Astrocyte (in vitro differentiated cells and primary cell): ENCODE data around the gene OGFOD2. TPM values are rescaled to one million over a fixed set of nuclear protein-coding genes. Genes with fewer than 3 reads are reported as not detected.

ENCODE experiments used
- DNase-seq: peaks from one replicate; pipeline ENCODE4 v3.0.0-alpha.2; 2010; ENCODE audit warnings: low read depth
- FAIRE-seq: peaks from 2 replicates; lab custom pipeline; 2011; peaks lifted over from hg19 to GRCh38; lab: Jason Lieb, UNC
- H2AFZ ChIP-seq: 2 replicates; pipeline ENCODE4 v1.6.0; 2012; ENCODE audit warnings: low read depth, low read length, inconsistent platforms
- H3K27ac ChIP-seq: 2 replicates; pipeline ENCODE4 v1.5.1; 2011; ENCODE audit warnings: low read depth, low read length, inconsistent platforms
- H3K27me3 ChIP-seq: 2 replicates; pipeline ENCODE4 v1.6.0; 2011; ENCODE audit warnings: low read length, inconsistent platforms; ENCODE audit not compliant: insufficient read depth
- H3K36me3 ChIP-seq: 2 replicates; pipeline ENCODE4 v1.5.1; 2011; ENCODE audit warnings: low read length, inconsistent platforms; ENCODE audit not compliant: insufficient read depth
- H3K4me1 ChIP-seq: 2 replicates; pipeline ENCODE4 v1.5.1; 2011; ENCODE audit warnings: low read length, inconsistent platforms; ENCODE audit not compliant: insufficient read depth
- H3K4me2 ChIP-seq: 2 replicates; pipeline ENCODE4 v1.6.0; 2012; ENCODE audit warnings: low read length, inconsistent platforms
- H3K4me3 ChIP-seq: 2 replicates; pipeline ENCODE4 v1.5.1; 2011; ENCODE audit warnings: low read depth, mild to moderate bottlenecking, low read length, inconsistent platforms; ENCODE audit not compliant: insufficient read depth
- H3K79me2 ChIP-seq: 2 replicates; pipeline ENCODE4 v1.6.0; 2012; ENCODE audit warnings: mild to moderate bottlenecking, low read length, inconsistent platforms; ENCODE audit not compliant: insufficient read depth
- H3K9ac ChIP-seq: 2 replicates; pipeline ENCODE4 v1.6.0; 2012; ENCODE audit warnings: mild to moderate bottlenecking, low read length, inconsistent platforms
- H3K9me3 ChIP-seq: 2 replicates; pipeline ENCODE4 v1.5.1; 2012; ENCODE audit warnings: low read depth, mild to moderate bottlenecking, low read length, inconsistent platforms; ENCODE audit not compliant: insufficient read depth
- H4K20me1 ChIP-seq: 2 replicates; pipeline ENCODE4 v1.6.0; 2012; ENCODE audit warnings: low read length, inconsistent platforms; ENCODE audit not compliant: insufficient read depth
- H3K27ac Mint-ChIP-seq: one replicate; pipeline ENCODE4 v1.8.0; 2021; ENCODE audit warnings: mild to moderate bottlenecking, mixed read lengths; ENCODE audit not compliant: unreplicated experiment
- H3K27me3 Mint-ChIP-seq: one replicate; pipeline ENCODE4 v1.8.0; 2021; ENCODE audit warnings: low read depth, mixed read lengths; ENCODE audit not compliant: unreplicated experiment
- H3K36me3 Mint-ChIP-seq: one replicate; pipeline ENCODE4 v1.8.0; 2021; ENCODE audit warnings: low read depth, mixed read lengths; ENCODE audit not compliant: unreplicated experiment
- H3K4me1 Mint-ChIP-seq: one replicate; pipeline ENCODE4 v1.8.0; 2021; ENCODE audit warnings: low read depth, mixed read lengths; ENCODE audit not compliant: unreplicated experiment
- H3K4me3 Mint-ChIP-seq: one replicate; pipeline ENCODE4 v1.8.0; 2021; ENCODE audit warnings: mild to moderate bottlenecking, moderate library complexity, mixed read lengths; ENCODE audit not compliant: unreplicated experiment
- H3K9me3 Mint-ChIP-seq: one replicate; pipeline ENCODE4 v1.8.0; 2021; ENCODE audit warnings: mild to moderate bottlenecking, mixed read lengths; ENCODE audit not compliant: unreplicated experiment
- CTCF ChIP-seq: IDR thresholded peaks from 2 replicates; pipeline ENCODE4 v1.5.1; 2011; ENCODE audit warnings: low read depth, mild to moderate bottlenecking, inconsistent platforms, low read length, moderate library complexity; ENCODE audit not compliant: insufficient read depth
- EZH2 ChIP-seq: IDR thresholded peaks from 2 replicates; pipeline ENCODE4 v1.6.1; 2012; ENCODE audit warnings: mild to moderate bottlenecking, low read length, inconsistent platforms; ENCODE audit not compliant: insufficient read depth
- total RNA-seq: library from RNA; stranded (reverse); gene quantifications from 2 replicates; pipeline ENCODE4 v1.2.1, GENCODE V29; 2021

The OGFOD2 gene
- total RNA-seq, 1 donor from 2014 or later = 13.3 TPM

- Histone ChIP-seq H2AFZ (no peak overlapping the region), H4K20me1 (no peaks in the 10 kb centered on the region), H3K9ac (no peak overlapping the region), H3K9me3 (no peaks in the 10 kb centered on the region), H3K79me2 (no peaks in the 10 kb centered on the region), H3K4me1 (peaks cover under 1% of the 10 kb centered on the region), H3K4me3 (no peak overlapping the region), H3K36me3 (no peaks in the 10 kb centered on the region), H3K4me2 (no peak overlapping the region), H3K27me3 (no peaks in the 10 kb centered on the region), H3K27ac (no peak overlapping the region)
- TF ChIP-seq CTCF (no peak), EZH2 (no peak)
- Mint-ChIP-seq H3K36me3 (peaks cover 2% of the 10 kb centered on the region), H3K9me3 (no peaks in the 10 kb centered on the region), H3K27ac (no peak overlapping the region), H3K4me1 (no peaks in the 10 kb centered on the region), H3K27me3 (no peaks in the 10 kb centered on the region), H3K4me3 (no peak overlapping the region)
- DNase-seq (no peak), FAIRE-seq (no peak)
These were observed 14.9 kb downstream of the OGFOD2 start for GRCh38 chr12:122989874-122990419.

DNA sequence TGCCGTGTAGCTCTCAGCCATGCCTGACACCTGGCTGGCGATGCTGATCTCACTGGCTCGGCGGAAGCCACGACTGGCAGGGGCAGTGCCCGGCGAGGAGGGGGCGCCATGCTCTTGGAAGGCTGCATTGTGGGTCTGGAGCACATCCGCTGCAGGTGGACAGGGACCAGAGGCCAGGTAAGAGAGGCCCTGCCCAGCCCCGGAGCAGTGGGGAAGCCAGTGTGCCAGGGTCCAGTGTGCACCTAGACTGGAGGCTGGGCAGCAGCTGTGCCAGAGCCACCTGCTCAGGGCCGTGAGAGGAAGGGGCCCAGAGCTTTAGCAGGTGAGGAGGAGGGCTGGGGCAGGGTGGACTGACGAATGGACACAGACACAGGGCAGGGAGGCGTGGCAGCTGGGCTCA is 15.5 kb downstream of the OGFOD2 start:
- H3K27ac ChIP-seq = no peak overlapping the region
- FAIRE-seq = no peak
- no peak for DNase-seq
- H3K9me3 Mint-ChIP-seq = no peaks in the 10 kb centered on the region
- no peaks in the 10 kb centered on the region for H3K4me1 Mint-ChIP-seq
- H3K27me3 Mint-ChIP-seq = no peaks in the 10 kb centered on the region
- no peaks in the 10 kb centered on the region for H3K27me3 ChIP-seq
- no peak overlapping the region for H3K4me3 ChIP-seq
- no peak overlapping the region for H3K4me3 Mint-ChIP-seq
- no peak overlapping the region for H3K4me2 ChIP-seq
- H3K79me2 ChIP-seq = no peaks in the 10 kb centered on the region
- no peaks in the 10 kb centered on the region for H3K4me1 ChIP-seq
- no peaks in the 10 kb centered on the region for H3K36me3 ChIP-seq
- no peaks in the 10 kb centered on the region for H4K20me1 ChIP-seq
- TF ChIP-seq EZH2 (no peak), CTCF (no peak)
- no peaks in the 10 kb centered on the region for H3K9me3 ChIP-seq
- peaks cover 2% of the 10 kb centered on the region for H3K36me3 Mint-ChIP-seq
- no peak overlapping the region for H3K27ac Mint-ChIP-seq
- no peak overlapping the region for H2AFZ ChIP-seq
- H3K9ac ChIP-seq = no peak overlapping the region

GRCh38 chr12:122990961-122991622 is 16.0 kb downstream of the OGFOD2 start:
- Mint-ChIP-seq H3K27me3 (no peaks in the 10 kb centered on the region), H3K4me3 (no peak overlapping the region), H3K9me3 (no peaks in the 10 kb centered on the region), H3K36me3 (peaks cover 2% of the 10 kb centered on the region), H3K4me1 (no peaks in the 10 kb centered on the region), H3K27ac (no peak overlapping the region)
- Histone ChIP-seq H3K79me2 (no peaks in the 10 kb centered on the region), H3K9ac (no peak overlapping the region), H3K4me1 (no peaks in the 10 kb centered on the region), H2AFZ (no peak overlapping the region), H3K27ac (no peak overlapping the region), H3K4me3 (no peak overlapping the region), H3K4me2 (no peak overlapping the region), H3K9me3 (no peaks in the 10 kb centered on the region), H3K27me3 (no peaks in the 10 kb centered on the region), H3K36me3 (no peaks in the 10 kb centered on the region), H4K20me1 (no peaks in the 10 kb centered on the region)
- no peak for TF ChIP-seq EZH2
- TF ChIP-seq CTCF = no peak
- FAIRE-seq (no peak), DNase-seq (no peak)
